ENCODE data around the gene PKD2L2.

DNA sequence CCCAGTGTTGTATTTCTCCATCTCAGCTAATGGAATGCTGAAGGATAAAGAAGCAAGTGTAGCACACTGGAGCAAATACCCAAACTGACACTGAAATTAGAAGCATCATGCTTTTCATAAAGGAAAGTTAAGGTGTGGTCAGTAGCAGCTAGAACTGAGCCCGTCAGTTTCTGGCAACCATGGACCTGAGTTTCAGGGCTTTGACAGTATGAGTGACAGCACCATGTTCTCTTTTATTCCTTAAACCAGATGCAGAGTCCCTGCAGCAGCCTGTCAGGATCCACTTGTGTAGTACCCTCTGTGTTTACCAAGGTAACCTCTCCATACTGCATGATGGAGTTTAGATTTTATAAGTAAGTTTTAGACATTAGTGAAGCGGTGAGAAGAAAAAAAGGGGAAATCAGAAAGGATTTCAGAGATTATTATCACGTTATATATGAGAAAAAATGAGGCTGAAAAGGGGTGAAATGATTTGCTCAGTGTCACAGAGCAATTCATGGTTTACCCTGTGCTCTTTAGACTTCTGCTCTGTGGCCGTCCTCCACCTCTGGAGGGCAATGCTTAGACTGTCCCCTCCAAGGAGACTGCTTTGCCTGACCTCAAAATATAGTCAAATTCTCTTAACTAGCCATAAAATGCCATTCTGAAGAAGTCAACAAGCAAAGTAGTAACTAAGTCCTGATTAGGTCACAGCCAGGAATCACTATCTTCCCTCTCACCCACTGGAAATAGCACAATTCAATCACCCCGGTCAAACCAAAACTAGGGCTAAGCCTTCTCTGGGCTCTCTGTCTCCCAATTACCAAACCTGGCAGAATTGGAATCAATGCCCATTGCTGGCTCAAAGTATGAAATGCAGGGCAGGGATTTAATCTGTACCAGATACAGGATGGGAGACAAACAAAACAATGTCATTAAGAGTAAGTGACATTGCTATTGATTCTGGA is 32.1 kb upstream of the PKD2L2 start:
- TF ChIP-seq, protein P1, sequence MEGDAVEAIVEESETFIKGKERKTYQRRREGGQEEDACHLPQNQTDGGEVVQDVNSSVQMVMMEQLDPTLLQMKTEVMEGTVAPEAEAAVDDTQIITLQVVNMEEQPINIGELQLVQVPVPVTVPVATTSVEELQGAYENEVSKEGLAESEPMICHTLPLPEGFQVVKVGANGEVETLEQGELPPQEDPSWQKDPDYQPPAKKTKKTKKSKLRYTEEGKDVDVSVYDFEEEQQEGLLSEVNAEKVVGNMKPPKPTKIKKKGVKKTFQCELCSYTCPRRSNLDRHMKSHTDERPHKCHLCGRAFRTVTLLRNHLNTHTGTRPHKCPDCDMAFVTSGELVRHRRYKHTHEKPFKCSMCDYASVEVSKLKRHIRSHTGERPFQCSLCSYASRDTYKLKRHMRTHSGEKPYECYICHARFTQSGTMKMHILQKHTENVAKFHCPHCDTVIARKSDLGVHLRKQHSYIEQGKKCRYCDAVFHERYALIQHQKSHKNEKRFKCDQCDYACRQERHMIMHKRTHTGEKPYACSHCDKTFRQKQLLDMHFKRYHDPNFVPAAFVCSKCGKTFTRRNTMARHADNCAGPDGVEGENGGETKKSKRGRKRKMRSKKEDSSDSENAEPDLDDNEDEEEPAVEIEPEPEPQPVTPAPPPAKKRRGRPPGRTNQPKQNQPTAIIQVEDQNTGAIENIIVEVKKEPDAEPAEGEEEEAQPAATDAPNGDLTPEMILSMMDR (IDR thresholded peaks at IDR 0.05), result no peak
- TF ChIP-seq POLR2AphosphoS5 (IDR thresholded peaks at IDR 0.05), result no peak

All from upper lobe of left lung (tissue), 4 donors.